Liver (tissue), 9 donors: ENCODE measurements around the gene ASPHD2. TPM values are rescaled to one million over a fixed set of nuclear protein-coding genes. Genes with fewer than 3 reads are reported as not detected.

Source experiments
- DNase-seq: peaks from one replicate; pipeline ENCODE4 v3.0.0-alpha.2; 2017; ENCODE audit warnings: low spot score
- H3K27ac ChIP-seq, 2 donors: one replicate each; pipeline ENCODE4 v1.7.0; 2013; ENCODE audit warnings: inconsistent platforms in 2 of 2, low read length in 2 of 2, control low read depth in 1 of 2, low read depth in 1 of 2, mild to moderate bottlenecking in 1 of 2
- H3K27me3 ChIP-seq, 4 donors: one replicate each; pipeline versions ENCODE4 v1.6.1 to v1.7.0; 2013; ENCODE audit warnings: low read length in 3 of 4, inconsistent platforms in 1 of 4, mild to moderate bottlenecking in 1 of 4, moderate library complexity in 1 of 4; ENCODE audit not compliant: control insufficient read depth in 4 of 4, insufficient read depth in 4 of 4
- H3K36me3 ChIP-seq, 4 donors: one replicate each; pipeline versions ENCODE4 v1.6.1 to v1.7.0; 2013; ENCODE audit warnings: low read length in 3 of 4, mild to moderate bottlenecking in 3 of 4, low read depth in 1 of 4, moderate library complexity in 1 of 4; ENCODE audit not compliant: control insufficient read depth in 4 of 4, insufficient read depth in 3 of 4
- H3K4me1 ChIP-seq, 4 donors: one replicate each; pipeline versions ENCODE4 v1.6.1 to v1.7.0; 2013; ENCODE audit warnings: low read length in 3 of 4, mild to moderate bottlenecking in 3 of 4, moderate library complexity in 1 of 4; ENCODE audit not compliant: control insufficient read depth in 4 of 4, insufficient read depth in 4 of 4
- H3K4me3 ChIP-seq, 3 donors: one replicate each; pipeline versions ENCODE4 v1.6.1 to v1.7.0; 2013; ENCODE audit warnings: low read length in 3 of 3, control low read depth in 1 of 3, low read depth in 1 of 3, mild to moderate bottlenecking in 1 of 3
- H3K9ac ChIP-seq, 2 donors: one replicate each; pipeline ENCODE4 v1.7.0; 2013; ENCODE audit warnings: low read length in 2 of 2, mild to moderate bottlenecking in 2 of 2, moderate library complexity in 2 of 2, control low read depth in 1 of 2, low read depth in 1 of 2
- H3K9me3 ChIP-seq, 4 donors: one replicate each; pipeline versions ENCODE4 v1.6.1 to v1.7.0; 2013; ENCODE audit warnings: low read length in 3 of 4; ENCODE audit not compliant: control insufficient read depth in 4 of 4
- EGR1 ChIP-seq, 2 donors: IDR thresholded peaks; 2 replicates each; pipeline ENCODE4 v1.6.1; 2016 to 2018; ENCODE audit warnings: antibody characterized with exemption in 2 of 2, low read depth in 2 of 2
- FOXA2 ChIP-seq: IDR thresholded peaks from 2 replicates; pipeline ENCODE4 v1.6.1; 2016; ENCODE audit warnings: antibody characterized with exemption
- GABPA ChIP-seq, 2 donors: IDR thresholded peaks in 1 of 2; conservative IDR thresholded peaks in 1 of 2; 2 replicates each; pipeline ENCODE4 v1.6.1; 2016; ENCODE audit warnings: antibody characterized with exemption in 2 of 2, mild to moderate bottlenecking in 1 of 2, moderate library complexity in 1 of 2
- HNF4A ChIP-seq, 2 donors: conservative IDR thresholded peaks; 2 replicates each; pipeline ENCODE4 v1.6.1; 2016; ENCODE audit warnings: antibody characterized with exemption in 2 of 2, mild to moderate bottlenecking in 2 of 2
- HNF4G ChIP-seq: IDR thresholded peaks from 2 replicates; pipeline ENCODE4 v1.6.1; 2016; ENCODE audit warnings: antibody characterized with exemption
- JUND ChIP-seq, 2 donors: IDR thresholded peaks; 2 replicates each; pipeline ENCODE4 v1.6.1; 2016; ENCODE audit warnings: antibody characterized with exemption in 2 of 2
- NR2F2 ChIP-seq: IDR thresholded peaks from 2 replicates; pipeline ENCODE4 v1.6.1; 2016; ENCODE audit warnings: antibody characterized with exemption
- RAD21 ChIP-seq, 2 donors: IDR thresholded peaks; 2 replicates each; pipeline ENCODE4 v1.6.1; 2016; ENCODE audit warnings: antibody characterized with exemption in 2 of 2, mild to moderate bottlenecking in 2 of 2
- RXRA ChIP-seq, 2 donors: IDR thresholded peaks; 2 replicates each; pipeline ENCODE4 v1.6.1; 2017 to 2018; ENCODE audit warnings: antibody characterized with exemption in 2 of 2, mild to moderate bottlenecking in 1 of 2
- SP1 ChIP-seq: IDR thresholded peaks from 2 replicates; pipeline ENCODE4 v1.6.1; 2018; ENCODE audit warnings: antibody characterized with exemption, mild to moderate bottlenecking
- TAF1 ChIP-seq: conservative IDR thresholded peaks from 2 replicates; pipeline ENCODE4 v1.6.1; 2016; ENCODE audit warnings: antibody characterized with exemption, mild to moderate bottlenecking
- WGBS: extraction: QIAGEN DNeasy Blood & Tissue Kit; methylation state at CpG from one replicate; pipeline ENCODE4 v1.1.7; 2013; 5-methylcytosine and 5-hydroxymethylcytosine counted together
- polyA plus RNA-seq, 2 donors: library from polyadenylated mRNA; stranded (reverse) in 1 of 2; unstranded in 1 of 2; fragments of 200-250 nt in 1 of 2; fragments of >200 nt in 1 of 2; fragmentation: Nextera tagmentation in 1 of 2; extraction: Ambion mirVana in 1 of 2; gene quantifications; one replicate each; pipeline versions ENCODE4 v1.2.1 to v1.2.3, GENCODE V29; 2013 to 2015
- total RNA-seq, 2 donors: library from RNA; depleted of rRNA; stranded (reverse); fragments of >200 nt; gene quantifications; one replicate each; pipeline ENCODE4 v1.2.3, GENCODE V29; 2014
- TF ChIP-seq, protein P1 (sequence below): IDR thresholded peaks from 2 replicates; pipeline ENCODE4 v1.6.1; 2016; ENCODE audit warnings: antibody characterized with exemption, mild to moderate bottlenecking
- TF ChIP-seq, protein P2 (sequence below): fragments of 150-350 bp; IDR thresholded peaks from 2 replicates; pipeline ENCODE4 v1.5.1; 2017; ENCODE audit warnings: improper control_type of control experiment, low read depth, low read length; ENCODE audit not compliant: missing input control
- TF ChIP-seq, protein P3 (sequence below): IDR thresholded peaks from 2 replicates; pipeline ENCODE4 v1.6.1; 2016; ENCODE audit warnings: antibody characterized with exemption
- TF ChIP-seq, protein P4 (sequence below): IDR thresholded peaks from 2 replicates; pipeline ENCODE4 v1.6.1; 2016; ENCODE audit warnings: antibody characterized with exemption
- TF ChIP-seq, protein P5 (sequence below): IDR thresholded peaks from 2 replicates; pipeline ENCODE4 v1.6.1; 2016; ENCODE audit warnings: antibody characterized with exemption
- donor health status: healthy.
- donor health status: healthy.
- donor health status: healthy.
- donor health status: healthy.
- donor health status: healthy.

ASPHD2 gene
- total and polyA plus RNA-seq, 4 donors, result 0.12 to 0.47 (median 0.18) TPM

DNA sequence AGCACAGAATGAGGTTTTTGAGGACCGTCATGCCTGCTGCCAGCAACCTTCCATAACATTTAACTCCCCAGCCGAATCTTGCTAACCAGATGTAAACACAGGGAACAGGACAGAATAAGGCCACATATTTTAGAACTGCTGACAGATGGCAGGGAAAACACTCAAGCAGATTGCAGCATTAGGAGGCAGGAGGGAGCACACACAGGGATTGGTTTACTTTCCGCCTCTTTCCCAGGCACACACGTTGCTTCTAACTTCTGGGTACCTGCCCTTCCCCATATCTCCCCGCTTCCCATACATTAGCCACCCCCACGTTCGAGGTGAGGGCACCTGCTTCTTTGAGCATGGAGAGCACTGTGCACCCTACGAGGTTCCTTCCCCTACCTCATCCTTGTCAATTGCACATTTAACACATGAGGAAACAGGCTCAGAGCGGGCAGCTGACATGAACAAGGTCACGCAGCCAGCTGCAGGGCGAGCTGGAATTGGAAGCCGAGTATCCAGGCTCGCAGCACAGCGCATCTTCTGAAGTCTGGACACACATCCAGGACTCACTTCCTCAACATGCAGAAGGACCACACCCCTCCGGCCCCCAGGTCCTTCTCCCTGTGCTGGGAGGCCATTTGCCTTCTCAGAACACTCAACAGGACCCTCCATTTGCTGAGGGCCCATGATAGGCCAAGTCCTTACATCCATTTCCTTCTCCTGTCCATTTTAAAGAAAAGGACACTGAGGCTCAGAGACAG, 18.7 kb downstream of the ASPHD2 start:
- no peak for DNase-seq
- Histone ChIP-seq H3K4me1 (no peaks in the 10 kb centered on the region), H3K27ac (no peak overlapping the region), H3K9me3 (no peaks in the 10 kb centered on the region), H3K27me3 (no peaks in the 10 kb centered on the region), H3K4me3 (no peak overlapping the region), H3K9ac (no peak overlapping the region), H3K36me3 (peaks cover 1 to 25% (median 14%) of the 10 kb centered on the region in 4 donors)
- 83% methylated on average over 15 of the region's 15 CpGs for WGBS
- TF ChIP-seq, protein P1, sequence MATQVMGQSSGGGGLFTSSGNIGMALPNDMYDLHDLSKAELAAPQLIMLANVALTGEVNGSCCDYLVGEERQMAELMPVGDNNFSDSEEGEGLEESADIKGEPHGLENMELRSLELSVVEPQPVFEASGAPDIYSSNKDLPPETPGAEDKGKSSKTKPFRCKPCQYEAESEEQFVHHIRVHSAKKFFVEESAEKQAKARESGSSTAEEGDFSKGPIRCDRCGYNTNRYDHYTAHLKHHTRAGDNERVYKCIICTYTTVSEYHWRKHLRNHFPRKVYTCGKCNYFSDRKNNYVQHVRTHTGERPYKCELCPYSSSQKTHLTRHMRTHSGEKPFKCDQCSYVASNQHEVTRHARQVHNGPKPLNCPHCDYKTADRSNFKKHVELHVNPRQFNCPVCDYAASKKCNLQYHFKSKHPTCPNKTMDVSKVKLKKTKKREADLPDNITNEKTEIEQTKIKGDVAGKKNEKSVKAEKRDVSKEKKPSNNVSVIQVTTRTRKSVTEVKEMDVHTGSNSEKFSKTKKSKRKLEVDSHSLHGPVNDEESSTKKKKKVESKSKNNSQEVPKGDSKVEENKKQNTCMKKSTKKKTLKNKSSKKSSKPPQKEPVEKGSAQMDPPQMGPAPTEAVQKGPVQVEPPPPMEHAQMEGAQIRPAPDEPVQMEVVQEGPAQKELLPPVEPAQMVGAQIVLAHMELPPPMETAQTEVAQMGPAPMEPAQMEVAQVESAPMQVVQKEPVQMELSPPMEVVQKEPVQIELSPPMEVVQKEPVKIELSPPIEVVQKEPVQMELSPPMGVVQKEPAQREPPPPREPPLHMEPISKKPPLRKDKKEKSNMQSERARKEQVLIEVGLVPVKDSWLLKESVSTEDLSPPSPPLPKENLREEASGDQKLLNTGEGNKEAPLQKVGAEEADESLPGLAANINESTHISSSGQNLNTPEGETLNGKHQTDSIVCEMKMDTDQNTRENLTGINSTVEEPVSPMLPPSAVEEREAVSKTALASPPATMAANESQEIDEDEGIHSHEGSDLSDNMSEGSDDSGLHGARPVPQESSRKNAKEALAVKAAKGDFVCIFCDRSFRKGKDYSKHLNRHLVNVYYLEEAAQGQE, result no peak
- TF ChIP-seq, protein P2, sequence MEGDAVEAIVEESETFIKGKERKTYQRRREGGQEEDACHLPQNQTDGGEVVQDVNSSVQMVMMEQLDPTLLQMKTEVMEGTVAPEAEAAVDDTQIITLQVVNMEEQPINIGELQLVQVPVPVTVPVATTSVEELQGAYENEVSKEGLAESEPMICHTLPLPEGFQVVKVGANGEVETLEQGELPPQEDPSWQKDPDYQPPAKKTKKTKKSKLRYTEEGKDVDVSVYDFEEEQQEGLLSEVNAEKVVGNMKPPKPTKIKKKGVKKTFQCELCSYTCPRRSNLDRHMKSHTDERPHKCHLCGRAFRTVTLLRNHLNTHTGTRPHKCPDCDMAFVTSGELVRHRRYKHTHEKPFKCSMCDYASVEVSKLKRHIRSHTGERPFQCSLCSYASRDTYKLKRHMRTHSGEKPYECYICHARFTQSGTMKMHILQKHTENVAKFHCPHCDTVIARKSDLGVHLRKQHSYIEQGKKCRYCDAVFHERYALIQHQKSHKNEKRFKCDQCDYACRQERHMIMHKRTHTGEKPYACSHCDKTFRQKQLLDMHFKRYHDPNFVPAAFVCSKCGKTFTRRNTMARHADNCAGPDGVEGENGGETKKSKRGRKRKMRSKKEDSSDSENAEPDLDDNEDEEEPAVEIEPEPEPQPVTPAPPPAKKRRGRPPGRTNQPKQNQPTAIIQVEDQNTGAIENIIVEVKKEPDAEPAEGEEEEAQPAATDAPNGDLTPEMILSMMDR, result no peak
- TF ChIP-seq SP1 (no peak), GABPA (IDR thresholded peaks at IDR 0.05 in 1 of 2, conservative IDR thresholded peaks at IDR 0.05 in 1 of 2) (no peak), NR2F2 (no peak), JUND (IDR thresholded peaks at IDR 0.05) (no peak), TAF1 (no peak)

DNA sequence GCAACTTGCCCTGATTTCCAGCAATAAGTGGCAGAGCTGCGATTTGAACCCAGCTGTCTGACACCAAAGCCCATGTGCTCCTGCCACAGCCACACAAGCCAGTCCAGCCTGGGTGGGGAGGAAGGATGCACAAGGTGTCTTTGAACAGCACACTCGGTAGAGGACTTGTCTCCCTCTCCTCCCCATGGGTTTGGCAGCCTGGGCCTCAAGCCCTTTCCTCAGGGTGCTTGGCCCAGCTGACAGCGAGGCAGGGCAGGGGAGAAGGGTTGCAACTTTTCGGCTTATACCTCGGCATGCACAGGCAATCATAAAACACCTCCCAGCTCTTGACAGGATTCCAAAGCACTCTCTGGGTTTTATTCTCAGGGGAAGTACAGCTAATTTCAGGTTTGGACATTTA, 19.3 kb downstream of the ASPHD2 start:
- peaks cover 1 to 30% (median 17%) of the 10 kb centered on the region in 4 donors for H3K36me3 ChIP-seq
- no peak overlapping the region for H3K9ac ChIP-seq
- no peak for DNase-seq
- no peak overlapping the region for H3K27ac ChIP-seq
- no peaks in the 10 kb centered on the region for H3K9me3 ChIP-seq
- no peaks in the 10 kb centered on the region for H3K4me1 ChIP-seq
- no peaks in the 10 kb centered on the region for H3K27me3 ChIP-seq
- WGBS, result 83% methylated on average over 5 of the region's 5 CpGs
- no peak overlapping the region for H3K4me3 ChIP-seq
- TF ChIP-seq, protein P2, result no peak
- TF ChIP-seq, protein P1, result no peak
- TF ChIP-seq SP1 (no peak), HNF4G (no peak), GABPA (IDR thresholded peaks at IDR 0.05 in 1 of 2, conservative IDR thresholded peaks at IDR 0.05 in 1 of 2) (no peak), TAF1 (no peak), RXRA (IDR thresholded peaks at IDR 0.05) (no peak), JUND (IDR thresholded peaks at IDR 0.05) (no peak), FOXA2 (no peak), EGR1 (IDR thresholded peaks at IDR 0.05; ENCODE audit: low read depth in 2 of 2) (no peak), RAD21 (IDR thresholded peaks at IDR 0.05) (no peak), HNF4A (conservative IDR thresholded peaks at IDR 0.05) (no peak), NR2F2 (no peak)
- TF ChIP-seq, protein P3, sequence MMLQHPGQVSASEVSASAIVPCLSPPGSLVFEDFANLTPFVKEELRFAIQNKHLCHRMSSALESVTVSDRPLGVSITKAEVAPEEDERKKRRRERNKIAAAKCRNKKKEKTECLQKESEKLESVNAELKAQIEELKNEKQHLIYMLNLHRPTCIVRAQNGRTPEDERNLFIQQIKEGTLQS, result no peak
- TF ChIP-seq, protein P4, sequence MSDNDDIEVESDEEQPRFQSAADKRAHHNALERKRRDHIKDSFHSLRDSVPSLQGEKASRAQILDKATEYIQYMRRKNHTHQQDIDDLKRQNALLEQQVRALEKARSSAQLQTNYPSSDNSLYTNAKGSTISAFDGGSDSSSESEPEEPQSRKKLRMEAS, result no peak
- TF ChIP-seq, protein P5, sequence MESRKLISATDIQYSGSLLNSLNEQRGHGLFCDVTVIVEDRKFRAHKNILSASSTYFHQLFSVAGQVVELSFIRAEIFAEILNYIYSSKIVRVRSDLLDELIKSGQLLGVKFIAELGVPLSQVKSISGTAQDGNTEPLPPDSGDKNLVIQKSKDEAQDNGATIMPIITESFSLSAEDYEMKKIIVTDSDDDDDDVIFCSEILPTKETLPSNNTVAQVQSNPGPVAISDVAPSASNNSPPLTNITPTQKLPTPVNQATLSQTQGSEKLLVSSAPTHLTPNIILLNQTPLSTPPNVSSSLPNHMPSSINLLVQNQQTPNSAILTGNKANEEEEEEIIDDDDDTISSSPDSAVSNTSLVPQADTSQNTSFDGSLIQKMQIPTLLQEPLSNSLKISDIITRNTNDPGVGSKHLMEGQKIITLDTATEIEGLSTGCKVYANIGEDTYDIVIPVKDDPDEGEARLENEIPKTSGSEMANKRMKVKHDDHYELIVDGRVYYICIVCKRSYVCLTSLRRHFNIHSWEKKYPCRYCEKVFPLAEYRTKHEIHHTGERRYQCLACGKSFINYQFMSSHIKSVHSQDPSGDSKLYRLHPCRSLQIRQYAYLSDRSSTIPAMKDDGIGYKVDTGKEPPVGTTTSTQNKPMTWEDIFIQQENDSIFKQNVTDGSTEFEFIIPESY, result no peak
